Lower lobe of right lung (tissue), 2 donors: ENCODE measurements around the gene NFIC. TPM values are rescaled to one million over a fixed set of nuclear protein-coding genes. Genes with fewer than 3 reads are reported as not detected.
"Not testable (repeated sequence)": the region's sequence is repeated elsewhere in the genome, so short reads cannot be mapped to it uniquely, and the experiment has no call there.

Source experiments
- ATAC-seq, 2 donors: fragments of 200-7000 bp; cut with Tn5 transposase; one replicate each; pipeline ENCODE4 v1.9.1; 2020 to 2022; ENCODE audit warnings: mild to moderate bottlenecking in 2 of 2, moderate library complexity in 2 of 2
- DNase-seq: peaks from one replicate; pipeline ENCODE4 v3.0.0-alpha.2; 2020
- H3K27ac ChIP-seq: fragments of 200-600 bp; one replicate; pipeline ENCODE4 v1.8.0; 2022
- H3K27me3 ChIP-seq: fragments of 200-600 bp; one replicate; pipeline ENCODE4 v1.8.0; 2022; ENCODE audit warnings: low read depth
- H3K36me3 ChIP-seq: fragments of 200-600 bp; one replicate; pipeline ENCODE4 v1.8.0; 2022; ENCODE audit warnings: mild to moderate bottlenecking
- H3K4me1 ChIP-seq: fragments of 200-600 bp; one replicate; pipeline ENCODE4 v1.8.0; 2022
- H3K4me3 ChIP-seq: fragments of 200-600 bp; one replicate; pipeline ENCODE4 v1.8.0; 2022; ENCODE audit warnings: mild to moderate bottlenecking
- H3K9me3 ChIP-seq: fragments of 200-600 bp; one replicate; pipeline ENCODE4 v1.8.0; 2022
- intact Hi-C: fragments of 100-400 bp; cut with DNase I; formaldehyde crosslinking; loops from one replicate; pipeline ENCODE4 v1.11.0; 2022
- total RNA-seq: library from RNA; stranded (reverse); fragmentation: NEBNext Ultra II Directional; extraction: Animal tissue kit (Norgen Biotek cat#: 25700); gene quantifications from one replicate; pipeline ENCODE4 v1.2.1, GENCODE V29; 2021
- TF ChIP-seq, protein P1 (sequence below): fragments of 200-600 bp; IDR thresholded peaks from one replicate; pipeline ENCODE4 v1.8.0; 2022; ENCODE audit warnings: antibody characterized with exemption, mild to moderate bottlenecking
- donor health status: DM: no; HTN: yes; CAD: no; lungs with severe emphysema.

NFIC gene
- total RNA-seq, 1 donor from 2014 or later, result 132 TPM

DNA sequence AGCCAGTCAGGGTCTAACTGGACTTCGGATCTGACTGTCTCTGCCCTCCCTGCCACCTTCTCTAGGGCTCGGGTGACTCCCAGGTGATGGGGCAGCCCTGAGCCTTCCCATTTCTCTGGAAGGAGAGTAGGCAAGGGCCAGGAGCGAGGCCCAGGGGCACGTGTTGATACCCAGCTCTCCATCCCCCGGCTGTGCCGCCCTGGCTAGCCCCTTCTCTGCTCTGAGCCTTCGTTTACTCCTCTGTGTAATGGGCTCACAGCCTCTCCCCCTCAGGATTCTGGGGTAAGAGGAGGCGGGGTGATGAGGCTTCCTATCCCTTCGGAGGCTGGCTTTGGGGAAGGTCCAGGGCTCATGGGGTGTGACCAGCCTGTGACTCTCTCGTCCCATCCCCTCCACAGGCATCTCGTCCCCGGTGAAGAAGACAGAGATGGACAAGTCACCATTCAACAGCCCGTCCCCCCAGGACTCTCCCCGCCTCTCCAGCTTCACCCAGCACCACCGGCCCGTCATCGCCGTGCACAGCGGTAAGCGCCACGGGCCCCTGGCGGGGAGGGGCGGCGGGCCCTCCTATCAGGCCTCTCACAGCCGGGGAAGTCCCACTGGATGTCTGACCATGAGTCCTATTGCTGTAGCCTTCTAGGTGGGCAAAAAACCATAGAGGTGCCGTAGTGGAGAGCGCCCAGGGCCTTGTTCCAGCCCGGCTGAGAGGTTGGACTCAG lies 82.4 kb downstream of the NFIC start:
- Histone ChIP-seq H3K9me3 (no peaks in the 10 kb centered on the region), H3K4me1 (peaks cover 36% of the 10 kb centered on the region), H3K27ac (no peak overlapping the region), H3K36me3 (peaks cover 95% of the 10 kb centered on the region), H3K27me3 (no peaks in the 10 kb centered on the region), H3K4me3 (no peak overlapping the region)
- ATAC-seq (no peak), DNase-seq (no peak)
- TF ChIP-seq, protein P1, sequence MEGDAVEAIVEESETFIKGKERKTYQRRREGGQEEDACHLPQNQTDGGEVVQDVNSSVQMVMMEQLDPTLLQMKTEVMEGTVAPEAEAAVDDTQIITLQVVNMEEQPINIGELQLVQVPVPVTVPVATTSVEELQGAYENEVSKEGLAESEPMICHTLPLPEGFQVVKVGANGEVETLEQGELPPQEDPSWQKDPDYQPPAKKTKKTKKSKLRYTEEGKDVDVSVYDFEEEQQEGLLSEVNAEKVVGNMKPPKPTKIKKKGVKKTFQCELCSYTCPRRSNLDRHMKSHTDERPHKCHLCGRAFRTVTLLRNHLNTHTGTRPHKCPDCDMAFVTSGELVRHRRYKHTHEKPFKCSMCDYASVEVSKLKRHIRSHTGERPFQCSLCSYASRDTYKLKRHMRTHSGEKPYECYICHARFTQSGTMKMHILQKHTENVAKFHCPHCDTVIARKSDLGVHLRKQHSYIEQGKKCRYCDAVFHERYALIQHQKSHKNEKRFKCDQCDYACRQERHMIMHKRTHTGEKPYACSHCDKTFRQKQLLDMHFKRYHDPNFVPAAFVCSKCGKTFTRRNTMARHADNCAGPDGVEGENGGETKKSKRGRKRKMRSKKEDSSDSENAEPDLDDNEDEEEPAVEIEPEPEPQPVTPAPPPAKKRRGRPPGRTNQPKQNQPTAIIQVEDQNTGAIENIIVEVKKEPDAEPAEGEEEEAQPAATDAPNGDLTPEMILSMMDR, result no peak
- intact Hi-C loops, result no loop called here

DNA sequence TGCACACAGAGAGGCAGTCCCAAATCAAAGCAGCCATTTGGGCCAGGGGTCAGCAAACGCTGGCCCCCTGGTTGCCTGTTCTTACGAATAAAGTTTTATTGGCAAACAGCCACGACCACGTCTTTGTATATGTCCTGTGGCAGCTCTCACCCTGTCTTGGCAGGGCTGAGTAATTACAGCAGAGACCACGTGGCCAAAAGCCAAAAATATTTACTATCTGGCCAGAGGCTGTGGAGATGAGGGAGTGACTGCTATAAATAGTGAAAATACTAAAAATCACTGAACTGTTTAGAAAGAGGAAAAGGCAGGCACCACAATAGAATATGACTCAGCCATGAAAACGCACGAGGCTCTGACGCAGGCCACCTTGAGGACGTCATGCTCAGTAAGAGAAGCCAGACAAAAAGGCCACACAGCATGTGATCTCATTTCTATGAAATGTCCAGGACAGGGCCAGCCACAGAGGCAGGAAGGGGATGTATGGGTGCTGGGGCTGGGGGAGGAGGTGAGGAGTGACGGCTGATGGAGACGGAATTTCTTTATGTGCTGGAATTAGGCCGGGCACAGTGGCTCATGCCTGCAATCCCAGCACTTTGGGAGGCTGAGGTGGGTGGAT lies 84.5 kb downstream of the NFIC start:
- intact Hi-C loops, result no loop called here
- H3K4me3 ChIP-seq, result no peak overlapping the region
- peak; percentile 70 for DNase-seq
- H3K4me1 ChIP-seq, result peaks cover 15% of the 10 kb centered on the region
- TF ChIP-seq, protein P1, result no peak
- H3K27me3 ChIP-seq, result no peaks in the 10 kb centered on the region
- H3K9me3 ChIP-seq, result no peaks in the 10 kb centered on the region
- peak overlapping the region; percentile 58 for H3K27ac ChIP-seq
- H3K36me3 ChIP-seq, result peaks cover 97% of the 10 kb centered on the region
- peak; percentile 70 to 82 for ATAC-seq

DNA sequence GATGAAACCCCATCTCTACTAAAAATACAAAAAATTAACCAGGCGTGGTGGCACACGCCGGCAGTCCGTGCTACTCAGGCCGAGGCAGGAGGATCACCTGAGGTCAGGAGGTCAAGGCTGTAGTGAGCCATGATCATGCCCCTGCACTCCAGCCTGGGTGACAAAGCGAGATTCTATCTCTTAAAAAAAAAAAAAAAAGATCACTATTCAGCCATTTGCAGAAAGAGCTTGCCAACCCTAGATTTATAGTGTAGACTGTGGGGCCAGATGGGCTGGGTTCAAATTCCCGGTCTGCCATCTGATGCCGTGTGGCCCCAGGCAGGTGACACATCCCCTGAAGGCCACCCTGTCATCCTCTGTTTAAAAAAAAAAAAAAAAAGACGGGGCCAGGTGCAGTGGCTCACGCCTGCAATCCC lies 85.1 kb downstream of the NFIC start:
- Histone ChIP-seq H3K27ac (peak overlapping the region; percentile 58), H3K9me3 (no peaks in the 10 kb centered on the region), H3K27me3 (no peaks in the 10 kb centered on the region), H3K4me3 (no peak overlapping the region), H3K4me1 (peaks cover 15% of the 10 kb centered on the region), H3K36me3 (peaks cover 97% of the 10 kb centered on the region)
- TF ChIP-seq, protein P1, result no peak
- DNase-seq, result no peak
- no peak for ATAC-seq
- intact Hi-C loops, result no loop called here

DNA sequence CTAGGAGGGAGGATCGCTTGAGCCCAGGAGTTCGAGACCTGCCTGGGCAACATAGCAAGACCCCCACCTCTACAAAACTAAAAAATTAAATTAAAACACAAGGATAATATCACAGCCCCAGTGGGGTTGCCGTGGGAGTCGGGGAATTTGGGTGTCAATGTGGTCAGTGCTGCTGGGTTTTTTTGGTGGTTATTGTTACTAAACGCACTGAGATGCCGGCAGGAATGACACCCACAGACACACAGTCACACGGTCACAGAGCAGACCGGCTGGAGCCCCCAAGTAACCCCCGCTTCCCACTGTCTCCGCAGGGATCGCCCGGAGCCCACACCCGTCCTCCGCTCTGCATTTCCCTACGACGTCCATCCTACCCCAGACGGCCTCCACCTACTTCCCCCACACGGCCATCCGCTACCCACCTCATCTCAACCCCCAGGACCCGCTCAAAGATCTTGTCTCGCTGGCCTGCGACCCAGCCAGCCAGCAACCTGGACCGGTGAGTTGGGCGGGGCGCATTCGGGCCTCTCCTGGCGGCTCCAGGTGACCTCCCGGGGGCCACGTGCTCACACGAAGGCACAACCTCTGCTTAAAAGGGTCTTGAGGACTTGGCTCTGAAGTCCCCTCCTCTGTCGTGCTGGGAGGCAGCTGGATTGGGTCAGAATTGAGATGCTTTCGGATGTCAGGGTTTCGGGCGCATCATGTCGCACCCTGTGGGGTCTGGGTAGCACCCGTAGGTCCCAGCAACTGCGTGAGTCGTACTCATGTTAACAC lies 86.0 kb downstream of the NFIC start:
- TF ChIP-seq, protein P1, result no peak
- intact Hi-C loops, result no loop called here
- Histone ChIP-seq H3K36me3 (peaks cover 98% of the 10 kb centered on the region), H3K9me3 (no peaks in the 10 kb centered on the region), H3K27me3 (no peaks in the 10 kb centered on the region), H3K27ac (no peak overlapping the region), H3K4me1 (peaks cover 19% of the 10 kb centered on the region), H3K4me3 (no peak overlapping the region)
- ATAC-seq, result no peak
- DNase-seq, result no peak

DNA sequence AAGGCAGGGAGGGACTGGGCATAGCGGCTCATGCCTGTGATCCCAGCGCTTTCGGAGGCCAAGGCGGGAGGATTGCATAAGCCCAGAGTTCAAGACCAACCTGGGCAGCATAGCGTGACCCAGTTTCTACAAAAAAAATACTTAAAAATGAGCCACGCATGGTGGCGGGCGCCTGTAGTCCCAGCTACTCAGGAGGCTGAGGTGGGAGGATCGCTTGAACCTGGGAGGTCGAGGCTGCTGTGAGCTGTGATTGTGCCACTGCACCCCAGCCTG lies 86.5 kb downstream of the NFIC start:
- H3K4me3 ChIP-seq, intact Hi-C loops, H3K27me3 ChIP-seq, DNase-seq, H3K27ac ChIP-seq, ATAC-seq, H3K9me3 ChIP-seq: not testable (repeated sequence)
- Histone ChIP-seq H3K4me1 (peaks cover 24% of the 10 kb centered on the region), H3K36me3 (peaks cover 93% of the 10 kb centered on the region)

DNA sequence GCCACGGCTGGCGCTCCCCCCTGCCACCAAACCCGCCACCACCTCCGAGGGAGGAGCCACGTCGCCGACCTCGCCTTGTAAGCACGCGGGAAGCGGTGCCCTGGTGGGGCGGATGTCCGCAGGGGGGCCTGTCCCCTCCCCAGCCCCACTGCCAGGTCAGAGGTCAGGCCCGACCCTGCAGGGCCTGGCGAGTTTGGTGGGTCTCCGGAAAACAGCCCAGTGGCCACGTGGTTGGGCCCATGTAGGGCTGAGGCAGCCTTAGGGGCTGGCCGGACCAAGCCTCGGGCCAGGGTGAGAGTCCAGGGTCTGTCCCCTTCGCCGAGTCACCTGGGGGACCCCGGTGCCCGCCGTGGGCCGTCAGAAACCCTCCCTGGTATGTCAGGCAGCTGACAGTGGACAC lies 87.5 kb downstream of the NFIC start:
- intact Hi-C loops, result no loop called here

More for the DNA sequence above, 87.5 kb downstream of the NFIC start:
- DNase-seq, result no peak
- TF ChIP-seq, protein P1, result no peak
- Histone ChIP-seq H3K36me3 (peaks cover 83% of the 10 kb centered on the region), H3K4me1 (peaks cover 34% of the 10 kb centered on the region), H3K4me3 (no peak overlapping the region), H3K9me3 (no peaks in the 10 kb centered on the region), H3K27me3 (no peaks in the 10 kb centered on the region), H3K27ac (no peak overlapping the region)
- ATAC-seq, result no peak
